ENCODE measurements around the gene FILIP1L. TPM values are rescaled to one million over a fixed set of nuclear protein-coding genes. Genes with fewer than 3 reads are reported as not detected.
A peak's percentile ranks its signal among the peaks of the same experiment; 100 is the strongest.

FILIP1L gene
- total RNA-seq, 3 donors from 2014 or later: 8.9 to 37.0 (median 17.1) TPM

DNA sequence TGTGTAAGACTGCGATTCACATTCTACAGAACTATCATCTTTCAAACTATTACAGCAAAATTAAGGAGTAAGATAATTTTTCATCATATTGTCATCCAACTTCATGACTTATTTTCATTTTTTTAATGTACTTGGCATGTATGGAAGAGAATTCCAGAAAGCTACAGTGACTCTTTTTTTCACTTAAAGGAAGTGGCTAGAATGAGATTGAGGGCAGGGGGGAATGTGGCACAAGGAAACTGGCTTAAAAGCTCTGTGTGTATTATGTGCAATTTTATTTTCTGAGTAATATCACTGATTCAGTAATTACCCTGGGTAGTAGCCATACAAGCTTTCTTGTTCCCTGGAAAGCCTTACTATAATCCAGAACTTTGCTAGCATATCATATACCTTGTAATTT lies 94.6 kb downstream of the FILIP1L start:
- ATAC-seq: no peak
- no peak overlapping the region for H3K4me3 ChIP-seq
- no peak for DNase-seq
- TF ChIP-seq, protein P1, sequence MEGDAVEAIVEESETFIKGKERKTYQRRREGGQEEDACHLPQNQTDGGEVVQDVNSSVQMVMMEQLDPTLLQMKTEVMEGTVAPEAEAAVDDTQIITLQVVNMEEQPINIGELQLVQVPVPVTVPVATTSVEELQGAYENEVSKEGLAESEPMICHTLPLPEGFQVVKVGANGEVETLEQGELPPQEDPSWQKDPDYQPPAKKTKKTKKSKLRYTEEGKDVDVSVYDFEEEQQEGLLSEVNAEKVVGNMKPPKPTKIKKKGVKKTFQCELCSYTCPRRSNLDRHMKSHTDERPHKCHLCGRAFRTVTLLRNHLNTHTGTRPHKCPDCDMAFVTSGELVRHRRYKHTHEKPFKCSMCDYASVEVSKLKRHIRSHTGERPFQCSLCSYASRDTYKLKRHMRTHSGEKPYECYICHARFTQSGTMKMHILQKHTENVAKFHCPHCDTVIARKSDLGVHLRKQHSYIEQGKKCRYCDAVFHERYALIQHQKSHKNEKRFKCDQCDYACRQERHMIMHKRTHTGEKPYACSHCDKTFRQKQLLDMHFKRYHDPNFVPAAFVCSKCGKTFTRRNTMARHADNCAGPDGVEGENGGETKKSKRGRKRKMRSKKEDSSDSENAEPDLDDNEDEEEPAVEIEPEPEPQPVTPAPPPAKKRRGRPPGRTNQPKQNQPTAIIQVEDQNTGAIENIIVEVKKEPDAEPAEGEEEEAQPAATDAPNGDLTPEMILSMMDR (IDR thresholded peaks at IDR 0.05): no peak
- intact Hi-C loops (cut with DNase I, micrococcal nuclease): no loop called here
- peaks cover 4% of the 10 kb centered on the region for H3K9me3 ChIP-seq
- no peaks in the 10 kb centered on the region for H3K36me3 ChIP-seq (ENCODE audit: low read depth)
- H3K4me1 ChIP-seq (ENCODE audit: low read depth): no peaks in the 10 kb centered on the region

GRCh38 chr3:100018806-100019205 lies 95.5 kb downstream of the FILIP1L start:
- ATAC-seq: no peak
- peaks cover 4% of the 10 kb centered on the region for H3K9me3 ChIP-seq
- H3K4me3 ChIP-seq: no peak overlapping the region
- no peaks in the 10 kb centered on the region for H3K36me3 ChIP-seq (ENCODE audit: low read depth)
- H3K4me1 ChIP-seq (ENCODE audit: low read depth): no peaks in the 10 kb centered on the region
- intact Hi-C loops (cut with DNase I, micrococcal nuclease): no loop called here
- DNase-seq: no peak
- TF ChIP-seq, protein P1 (IDR thresholded peaks at IDR 0.05): no peak

DNA sequence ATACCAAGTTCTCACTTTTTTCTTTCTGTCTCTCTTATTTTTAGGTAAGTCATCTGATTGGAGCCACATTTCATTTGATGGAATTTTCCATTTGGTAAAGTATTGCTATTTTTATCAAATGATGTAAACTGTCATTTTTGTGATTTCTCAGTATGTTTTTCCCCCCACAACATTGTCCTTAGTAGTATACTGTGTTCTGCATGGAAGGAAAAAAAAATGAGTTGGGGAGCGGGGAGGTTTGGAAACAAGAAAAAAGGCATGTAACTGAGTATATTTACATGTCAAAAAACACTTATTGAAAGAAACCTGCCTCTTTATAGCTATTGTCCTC lies 104.2 kb downstream of the FILIP1L start:
- no peaks in the 10 kb centered on the region for H3K36me3 ChIP-seq (ENCODE audit: low read depth)
- no peak for ATAC-seq
- H3K4me1 ChIP-seq (ENCODE audit: low read depth): peaks cover 11% of the 10 kb centered on the region
- TF ChIP-seq, protein P1 (IDR thresholded peaks at IDR 0.05): no peak
- no peak for DNase-seq
- intact Hi-C loops (cut with DNase I, micrococcal nuclease): no loop called here
- H3K9me3 ChIP-seq: peaks cover 2% of the 10 kb centered on the region
- H3K4me3 ChIP-seq: no peak overlapping the region

GRCh38 chr3:100009276-100010086 lies 104.8 kb downstream of the FILIP1L start:
- intact Hi-C loops (cut with DNase I, micrococcal nuclease): no loop called here
- Histone ChIP-seq H3K36me3 (ENCODE audit: low read depth) (no peaks in the 10 kb centered on the region), H3K9me3 (no peaks in the 10 kb centered on the region), H3K4me1 (ENCODE audit: low read depth) (peaks cover 15% of the 10 kb centered on the region), H3K4me3 (no peak overlapping the region)
- DNase-seq (no peak), ATAC-seq (peak; percentile 43)
- TF ChIP-seq, protein P1 (IDR thresholded peaks at IDR 0.05): no peak

DNA sequence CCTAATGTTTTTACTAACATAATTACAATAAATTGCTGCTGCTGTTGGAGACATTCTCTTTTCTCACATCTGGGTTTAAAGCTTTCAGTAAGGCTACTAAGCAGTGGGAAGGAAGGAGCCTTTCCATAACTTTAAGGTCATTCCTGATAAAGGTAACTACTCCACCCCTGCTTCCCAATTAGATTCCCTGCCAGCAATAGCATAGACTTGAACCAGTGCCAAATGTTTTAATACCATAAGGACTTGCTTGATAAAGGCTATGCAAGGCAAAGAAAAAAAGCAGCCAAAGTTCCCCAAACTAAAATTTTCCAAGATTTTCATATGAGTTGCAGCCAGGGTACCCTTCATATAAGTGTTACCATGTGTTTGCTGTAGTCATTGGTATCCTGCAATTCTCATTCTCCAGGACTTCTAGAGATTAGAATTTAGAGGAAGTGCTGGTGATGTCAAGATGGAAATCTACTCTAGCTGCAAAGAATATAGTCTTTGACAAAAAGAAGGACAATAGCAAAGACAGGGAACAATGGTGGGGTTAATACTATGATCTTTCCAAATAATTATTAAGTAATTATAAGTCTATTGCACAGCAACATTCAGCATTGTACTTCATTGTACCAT lies 106.1 kb downstream of the FILIP1L start:
- ATAC-seq (peak; percentile 34), DNase-seq (peak in 1 of 3 donors; percentile 23)
- Histone ChIP-seq H3K4me3 (no peak overlapping the region), H3K9me3 (no peaks in the 10 kb centered on the region), H3K4me1 (ENCODE audit: low read depth) (peaks cover 21% of the 10 kb centered on the region), H3K36me3 (ENCODE audit: low read depth) (no peaks in the 10 kb centered on the region)
- TF ChIP-seq, protein P1 (IDR thresholded peaks at IDR 0.05): no peak
- intact Hi-C loops (cut with DNase I, micrococcal nuclease): no loop called here
